Effector memory CD8-positive, alpha-beta T cell (primary cell): ENCODE results near the gene KCNIP3.

Source experiments
- ATAC-seq: fragments of 150-1000 bp; cut with Tn5 transposase; replicated peaks from 2 replicates; pipeline ENCODE4 v1.10.0; 2021; ENCODE audit warnings: mild to moderate bottlenecking, moderate library complexity
- DNase-seq, 3 experiments: peaks; one replicate each; pipeline ENCODE4 v3.0.0; 2021
- H3K27ac Mint-ChIP-seq, 2 donors: one replicate each; pipeline ENCODE4 v1.8.0; 2022; ENCODE audit warnings: mild to moderate bottlenecking in 2 of 2, mixed read lengths in 2 of 2, moderate library complexity in 2 of 2
- H3K27me3 Mint-ChIP-seq, 2 donors: one replicate each; pipeline ENCODE4 v1.8.0; 2022; ENCODE audit warnings: mixed read lengths in 2 of 2
- H3K36me3 Mint-ChIP-seq: one replicate; pipeline ENCODE4 v1.8.0; 2022; ENCODE audit warnings: mild to moderate bottlenecking, moderate library complexity, mixed read lengths; ENCODE audit not compliant: insufficient read depth
- H3K4me1 Mint-ChIP-seq, 2 donors: one replicate each; pipeline ENCODE4 v1.8.0; 2022; ENCODE audit warnings: low read depth in 2 of 2, mixed read lengths in 2 of 2
- H3K4me3 Mint-ChIP-seq, 2 donors: one replicate each; pipeline ENCODE4 v1.8.0; 2022; ENCODE audit warnings: mild to moderate bottlenecking in 2 of 2, mixed read lengths in 2 of 2, moderate library complexity in 2 of 2
- H3K9me3 Mint-ChIP-seq, 2 donors: one replicate each; pipeline ENCODE4 v1.8.0; 2022; ENCODE audit warnings: mixed read lengths in 2 of 2

The KCNIP3 gene

GRCh38 chr2:95292623-95293260 is 4.4 kb upstream of the KCNIP3 start:
- peaks cover 0 to 3% of the 10 kb centered on the region in 2 donors for H3K4me1 Mint-ChIP-seq
- H3K4me3 Mint-ChIP-seq, result no peak overlapping the region
- no peaks in the 10 kb centered on the region for H3K36me3 Mint-ChIP-seq
- H3K9me3 Mint-ChIP-seq, result peaks cover 7 to 10% of the 10 kb centered on the region in 2 donors
- DNase-seq (no peak), ATAC-seq (no peak)
- peaks cover 0 to 29% of the 10 kb centered on the region in 2 donors for H3K27me3 Mint-ChIP-seq
- H3K27ac Mint-ChIP-seq, result no peak overlapping the region

GRCh38 chr2:95294579-95295250 is 2.4 kb upstream of the KCNIP3 start:
- peaks cover 0 to 42% of the 10 kb centered on the region in 2 donors for H3K27me3 Mint-ChIP-seq
- no peaks in the 10 kb centered on the region for H3K36me3 Mint-ChIP-seq
- H3K27ac Mint-ChIP-seq, result no peak overlapping the region
- peaks cover 0 to 3% of the 10 kb centered on the region in 2 donors for H3K4me1 Mint-ChIP-seq
- no peak overlapping the region for H3K4me3 Mint-ChIP-seq
- DNase-seq, result no peak
- H3K9me3 Mint-ChIP-seq, result peaks cover 7 to 10% of the 10 kb centered on the region in 2 donors
- no peak for ATAC-seq

GRCh38 chr2:95295376-95295775 is 1.8 kb upstream of the KCNIP3 start:
- peaks cover 4 to 7% of the 10 kb centered on the region in 2 donors for H3K9me3 Mint-ChIP-seq
- H3K4me3 Mint-ChIP-seq, result no peak overlapping the region
- no peaks in the 10 kb centered on the region for H3K36me3 Mint-ChIP-seq
- H3K4me1 Mint-ChIP-seq, result peaks cover 0 to 3% of the 10 kb centered on the region in 2 donors
- no peak overlapping the region for H3K27ac Mint-ChIP-seq
- DNase-seq (no peak), ATAC-seq (no peak)
- peaks cover 0 to 38% of the 10 kb centered on the region in 2 donors for H3K27me3 Mint-ChIP-seq

GRCh38 chr2:95296011-95296410 is 1.1 kb upstream of the KCNIP3 start:
- ATAC-seq (no peak), DNase-seq (no peak)
- Mint-ChIP-seq H3K27me3 (peaks cover 3 to 44% of the 10 kb centered on the region in 2 donors), H3K4me1 (peaks cover 0 to 3% of the 10 kb centered on the region in 2 donors), H3K9me3 (peaks cover 0 to 4% of the 10 kb centered on the region in 2 donors), H3K4me3 (no peak overlapping the region), H3K36me3 (no peaks in the 10 kb centered on the region), H3K27ac (no peak overlapping the region)

GRCh38 chr2:95297639-95298395 is 670 bp downstream of the KCNIP3 start:
- H3K4me1 Mint-ChIP-seq, result peaks cover 0 to 3% of the 10 kb centered on the region in 2 donors
- ATAC-seq, result no peak
- peaks cover 4 to 47% of the 10 kb centered on the region in 2 donors for H3K27me3 Mint-ChIP-seq
- H3K27ac Mint-ChIP-seq, result no peak overlapping the region
- H3K36me3 Mint-ChIP-seq, result no peaks in the 10 kb centered on the region
- DNase-seq, result no peak
- H3K4me3 Mint-ChIP-seq, result no peak overlapping the region
- no peaks in the 10 kb centered on the region for H3K9me3 Mint-ChIP-seq

- no peak for DNase-seq
- no peak for ATAC-seq
- Mint-ChIP-seq H3K4me3 (no peak overlapping the region), H3K4me1 (peaks cover 0 to 3% of the 10 kb centered on the region in 2 donors), H3K9me3 (no peaks in the 10 kb centered on the region), H3K36me3 (no peaks in the 10 kb centered on the region), H3K27ac (no peak overlapping the region), H3K27me3 (peaks cover 4 to 52% of the 10 kb centered on the region in 2 donors)
These were observed 1.5 kb downstream of the KCNIP3 start for GRCh38 chr2:95298486-95299111.

GRCh38 chr2:95299961-95300360 is 2.8 kb downstream of the KCNIP3 start:
- Mint-ChIP-seq H3K36me3 (no peaks in the 10 kb centered on the region), H3K4me1 (peaks cover 0 to 3% of the 10 kb centered on the region in 2 donors), H3K27me3 (peaks cover 4 to 56% of the 10 kb centered on the region in 2 donors), H3K4me3 (no peak overlapping the region), H3K27ac (no peak overlapping the region), H3K9me3 (no peaks in the 10 kb centered on the region)
- ATAC-seq, result no peak
- no peak for DNase-seq

GRCh38 chr2:95300450-95300849 is 3.3 kb downstream of the KCNIP3 start:
- H3K4me3 Mint-ChIP-seq, result no peak overlapping the region
- no peaks in the 10 kb centered on the region for H3K36me3 Mint-ChIP-seq
- no peak for DNase-seq
- no peaks in the 10 kb centered on the region for H3K9me3 Mint-ChIP-seq
- H3K27me3 Mint-ChIP-seq, result peaks cover 4 to 56% of the 10 kb centered on the region in 2 donors
- H3K4me1 Mint-ChIP-seq, result peaks cover 0 to 3% of the 10 kb centered on the region in 2 donors
- ATAC-seq, result no peak
- no peak overlapping the region for H3K27ac Mint-ChIP-seq

- Mint-ChIP-seq H3K4me3 (no peak overlapping the region), H3K27me3 (peaks cover 4 to 53% of the 10 kb centered on the region in 2 donors), H3K27ac (no peak overlapping the region), H3K9me3 (no peaks in the 10 kb centered on the region), H3K4me1 (peaks cover 0 to 3% of the 10 kb centered on the region in 2 donors), H3K36me3 (no peaks in the 10 kb centered on the region)
- DNase-seq, result no peak
- ATAC-seq, result no peak
These were observed 4.0 kb downstream of the KCNIP3 start for GRCh38 chr2:95301186-95301585.

GRCh38 chr2:95301876-95302641 is 4.9 kb downstream of the KCNIP3 start:
- no peaks in the 10 kb centered on the region for H3K9me3 Mint-ChIP-seq
- H3K36me3 Mint-ChIP-seq, result no peaks in the 10 kb centered on the region
- no peaks in the 10 kb centered on the region for H3K4me1 Mint-ChIP-seq
- H3K4me3 Mint-ChIP-seq, result no peak overlapping the region
- ATAC-seq, result no peak
- H3K27ac Mint-ChIP-seq, result no peak overlapping the region
- H3K27me3 Mint-ChIP-seq, result peaks cover 4 to 44% of the 10 kb centered on the region in 2 donors
- no peak for DNase-seq

- H3K27me3 Mint-ChIP-seq, result peaks cover 4 to 31% of the 10 kb centered on the region in 2 donors
- no peak overlapping the region for H3K4me3 Mint-ChIP-seq
- DNase-seq (no peak), ATAC-seq (no peak)
- H3K4me1 Mint-ChIP-seq, result no peaks in the 10 kb centered on the region
- H3K36me3 Mint-ChIP-seq, result no peaks in the 10 kb centered on the region
- no peak overlapping the region for H3K27ac Mint-ChIP-seq
- H3K9me3 Mint-ChIP-seq, result no peaks in the 10 kb centered on the region
These were observed 6.2 kb downstream of the KCNIP3 start for GRCh38 chr2:95303191-95303919.

- H3K4me1 Mint-ChIP-seq, result no peaks in the 10 kb centered on the region
- H3K27ac Mint-ChIP-seq, result no peak overlapping the region
- no peak for ATAC-seq
- H3K4me3 Mint-ChIP-seq, result no peak overlapping the region
- no peaks in the 10 kb centered on the region for H3K36me3 Mint-ChIP-seq
- no peak for DNase-seq
- H3K27me3 Mint-ChIP-seq, result peaks cover 4 to 25% of the 10 kb centered on the region in 2 donors
- H3K9me3 Mint-ChIP-seq, result no peaks in the 10 kb centered on the region
These were observed 8.4 kb downstream of the KCNIP3 start for GRCh38 chr2:95305380-95306061.
